NT2/D1 (cell line): ENCODE data around the gene SMS.

Source experiments
- SUZ12 ChIP-seq: IDR thresholded peaks from 2 replicates; pipeline ENCODE4 v1.6.1; 2011; ENCODE audit not compliant: insufficient read length, insufficient read depth; ENCODE audit errors: extremely low read depth
- YY1 ChIP-seq: IDR thresholded peaks from 2 replicates; pipeline ENCODE4 v1.6.1; 2011; ENCODE audit not compliant: insufficient read length, insufficient read depth
- ZNF274 ChIP-seq: IDR thresholded peaks from 2 replicates; pipeline ENCODE4 v1.6.1; 2011; ENCODE audit warnings: mild to moderate bottlenecking, low read depth, low read length

DNA sequence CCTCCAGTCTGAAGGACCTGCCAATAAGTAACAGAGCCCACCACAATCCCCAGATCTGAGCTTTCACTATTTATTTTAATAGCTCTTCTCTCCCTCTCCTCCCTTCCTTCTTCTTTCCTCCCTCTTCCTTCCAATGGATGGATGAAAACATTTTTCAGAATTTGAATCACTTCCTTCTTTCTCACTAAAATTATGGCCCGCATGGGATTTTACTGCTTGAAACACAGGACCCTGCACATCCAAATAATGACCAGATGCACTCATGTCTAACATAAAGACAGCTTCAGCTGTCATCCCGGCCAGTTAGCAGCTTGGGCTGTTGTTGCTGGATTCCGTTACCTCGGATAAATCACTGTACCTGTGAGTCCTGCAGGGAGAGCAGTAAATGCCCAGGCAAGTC lies 86.2 kb downstream of the SMS start:
- TF ChIP-seq ZNF274: no peak
- TF ChIP-seq YY1: no peak
- no peak for TF ChIP-seq SUZ12
